Gastroesophageal sphincter (tissue), 3 donors: ENCODE data around the gene CLIP2.

Experiments used
- EP300 ChIP-seq: sonication (generic); formaldehyde crosslinking; IDR thresholded peaks from one replicate; pipeline ENCODE4 v1.6.1; 2017; ENCODE audit warnings: antibody characterized with exemption, mild to moderate bottlenecking
- POLR2A ChIP-seq, 2 donors: fragments of 450-650 bp; IDR thresholded peaks; one replicate each; pipeline ENCODE4 v1.6.1; 2017; ENCODE audit warnings: antibody characterized with exemption in 2 of 2, mild to moderate bottlenecking in 2 of 2, moderate library complexity in 1 of 2
- POLR2AphosphoS5 ChIP-seq: sonication (generic); formaldehyde crosslinking; IDR thresholded peaks from one replicate; pipeline ENCODE4 v1.6.1; 2017; ENCODE audit warnings: antibody characterized with exemption
- TF ChIP-seq, protein P1 (sequence below), 4 experiments: fragments of 200-600 bp in 2 of 4; fragments of 450-650 bp in 2 of 4; sonication (generic) in 1 of 4; IDR thresholded peaks; one replicate each; pipeline ENCODE4 v1.5.1; 2017 to 2019; ENCODE audit warnings: antibody characterized with exemption in 4 of 4, mild to moderate bottlenecking in 2 of 4, moderate library complexity in 2 of 4

DNA sequence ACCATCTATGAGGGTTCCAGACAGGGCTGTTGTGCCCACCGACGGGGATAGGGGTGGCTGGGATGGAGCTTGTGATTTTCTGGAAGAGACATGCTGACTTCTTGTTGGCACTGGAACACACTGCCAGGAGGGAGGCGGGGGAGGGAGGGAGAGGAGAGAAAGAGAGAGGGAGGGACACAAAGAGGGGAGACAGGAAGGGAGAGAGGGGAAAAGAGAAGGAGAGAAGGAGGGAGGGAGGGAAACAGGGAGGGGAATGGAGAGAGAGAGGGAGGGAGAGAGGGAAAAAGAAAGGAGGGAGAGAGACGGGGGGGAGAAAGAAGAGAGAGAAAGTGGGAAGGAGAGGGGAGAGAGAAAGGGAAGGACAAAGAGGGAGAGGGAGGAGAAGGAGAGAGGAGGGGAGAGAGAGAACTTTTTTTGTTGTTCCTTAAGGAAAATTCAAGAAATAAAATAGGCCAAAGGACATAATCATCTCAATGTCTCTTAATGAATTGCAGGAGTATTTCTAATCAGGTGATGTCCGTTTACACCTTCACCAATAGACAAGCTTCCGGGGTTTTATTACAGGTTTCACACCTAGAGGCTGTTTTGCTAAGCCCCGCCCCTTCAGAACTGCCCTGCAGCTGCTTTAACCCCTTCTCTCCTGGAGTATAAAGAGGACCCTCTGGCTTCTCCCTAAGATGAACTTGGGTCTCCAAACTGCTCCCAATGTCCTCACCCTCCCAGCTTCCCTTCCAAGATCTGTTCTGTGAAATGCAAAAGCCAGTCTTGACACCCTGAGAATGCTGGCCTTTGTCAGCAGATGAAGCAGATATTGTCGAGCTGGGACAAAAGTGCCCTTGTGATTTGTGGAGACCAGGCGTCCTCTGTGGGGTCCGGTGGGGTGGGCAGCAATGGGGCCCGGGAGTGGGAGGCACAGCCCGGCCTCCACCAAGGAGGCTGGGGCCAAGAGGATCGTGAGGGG, 82.5 kb downstream of the CLIP2 start:
- TF ChIP-seq POLR2AphosphoS5: no peak
- no peak for TF ChIP-seq EP300
- TF ChIP-seq, protein P1, sequence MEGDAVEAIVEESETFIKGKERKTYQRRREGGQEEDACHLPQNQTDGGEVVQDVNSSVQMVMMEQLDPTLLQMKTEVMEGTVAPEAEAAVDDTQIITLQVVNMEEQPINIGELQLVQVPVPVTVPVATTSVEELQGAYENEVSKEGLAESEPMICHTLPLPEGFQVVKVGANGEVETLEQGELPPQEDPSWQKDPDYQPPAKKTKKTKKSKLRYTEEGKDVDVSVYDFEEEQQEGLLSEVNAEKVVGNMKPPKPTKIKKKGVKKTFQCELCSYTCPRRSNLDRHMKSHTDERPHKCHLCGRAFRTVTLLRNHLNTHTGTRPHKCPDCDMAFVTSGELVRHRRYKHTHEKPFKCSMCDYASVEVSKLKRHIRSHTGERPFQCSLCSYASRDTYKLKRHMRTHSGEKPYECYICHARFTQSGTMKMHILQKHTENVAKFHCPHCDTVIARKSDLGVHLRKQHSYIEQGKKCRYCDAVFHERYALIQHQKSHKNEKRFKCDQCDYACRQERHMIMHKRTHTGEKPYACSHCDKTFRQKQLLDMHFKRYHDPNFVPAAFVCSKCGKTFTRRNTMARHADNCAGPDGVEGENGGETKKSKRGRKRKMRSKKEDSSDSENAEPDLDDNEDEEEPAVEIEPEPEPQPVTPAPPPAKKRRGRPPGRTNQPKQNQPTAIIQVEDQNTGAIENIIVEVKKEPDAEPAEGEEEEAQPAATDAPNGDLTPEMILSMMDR (IDR thresholded peaks at IDR 0.05): no peak
- TF ChIP-seq POLR2A (IDR thresholded peaks at IDR 0.05): no peak
